Cardiac fibroblast (primary cell): ENCODE results near the gene ELP5.

ENCODE experiments used
- DNase-seq, 2 donors: peaks; one replicate each; pipeline versions ENCODE4 v3.0.0 to v3.0.0-alpha.2; 2010; ENCODE audit warnings: low read depth in 2 of 2
- H3K4me3 ChIP-seq, 2 donors: replicated peaks in 1 of 2; 1 replicate in 1 of 2; 2 replicates in 1 of 2; pipeline ENCODE4 v1.5.1; 2011; ENCODE audit warnings: low read depth in 2 of 2, low read length in 2 of 2, mild to moderate bottlenecking in 2 of 2, moderate library complexity in 1 of 2
- TF ChIP-seq, protein P1 (sequence below): IDR thresholded peaks from one replicate; pipeline ENCODE4 v1.5.1; 2011; ENCODE audit warnings: low read depth, mild to moderate bottlenecking, low read length, inconsistent platforms

Gene ELP5

DNA sequence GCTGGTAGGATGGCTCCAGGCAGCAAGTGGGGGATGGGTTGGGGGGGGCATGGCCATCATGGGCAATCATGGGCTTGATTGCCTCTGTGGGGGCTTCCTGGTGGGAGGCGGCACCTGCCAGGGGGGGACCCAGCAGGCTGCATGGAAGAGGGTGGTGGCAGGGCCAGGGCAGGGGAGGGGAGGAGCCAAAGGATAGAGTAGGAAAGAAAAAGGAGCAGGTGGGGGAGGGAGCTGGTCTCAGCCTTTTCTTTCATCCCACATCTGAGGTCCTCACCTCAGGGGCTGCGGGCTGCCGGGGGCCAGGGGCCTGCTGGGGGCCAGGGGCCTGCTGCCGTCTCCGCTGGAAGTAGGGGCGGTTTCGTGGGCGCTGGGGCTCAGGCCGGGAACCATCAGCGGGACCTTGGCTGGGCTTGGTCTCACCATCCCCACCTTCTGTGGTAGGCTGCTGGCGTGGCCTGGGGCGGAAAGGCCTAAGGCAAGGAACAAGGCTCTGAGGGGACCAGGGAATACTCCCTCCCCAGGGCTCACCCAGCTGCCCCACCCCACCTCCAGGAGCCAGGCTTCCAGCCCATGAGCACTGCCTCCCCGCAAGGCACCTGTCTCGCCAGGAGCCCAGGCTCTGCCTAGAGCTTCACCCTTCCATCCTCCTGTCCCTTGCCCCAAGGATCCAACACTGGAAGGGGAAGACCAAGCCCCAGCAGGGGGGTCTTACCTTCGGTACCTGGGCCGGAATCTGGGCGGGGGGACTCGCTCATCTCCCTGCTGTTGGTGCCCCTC is 37.4 kb downstream of the ELP5 start:
- TF ChIP-seq, protein P1, sequence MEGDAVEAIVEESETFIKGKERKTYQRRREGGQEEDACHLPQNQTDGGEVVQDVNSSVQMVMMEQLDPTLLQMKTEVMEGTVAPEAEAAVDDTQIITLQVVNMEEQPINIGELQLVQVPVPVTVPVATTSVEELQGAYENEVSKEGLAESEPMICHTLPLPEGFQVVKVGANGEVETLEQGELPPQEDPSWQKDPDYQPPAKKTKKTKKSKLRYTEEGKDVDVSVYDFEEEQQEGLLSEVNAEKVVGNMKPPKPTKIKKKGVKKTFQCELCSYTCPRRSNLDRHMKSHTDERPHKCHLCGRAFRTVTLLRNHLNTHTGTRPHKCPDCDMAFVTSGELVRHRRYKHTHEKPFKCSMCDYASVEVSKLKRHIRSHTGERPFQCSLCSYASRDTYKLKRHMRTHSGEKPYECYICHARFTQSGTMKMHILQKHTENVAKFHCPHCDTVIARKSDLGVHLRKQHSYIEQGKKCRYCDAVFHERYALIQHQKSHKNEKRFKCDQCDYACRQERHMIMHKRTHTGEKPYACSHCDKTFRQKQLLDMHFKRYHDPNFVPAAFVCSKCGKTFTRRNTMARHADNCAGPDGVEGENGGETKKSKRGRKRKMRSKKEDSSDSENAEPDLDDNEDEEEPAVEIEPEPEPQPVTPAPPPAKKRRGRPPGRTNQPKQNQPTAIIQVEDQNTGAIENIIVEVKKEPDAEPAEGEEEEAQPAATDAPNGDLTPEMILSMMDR = no peak

DNA sequence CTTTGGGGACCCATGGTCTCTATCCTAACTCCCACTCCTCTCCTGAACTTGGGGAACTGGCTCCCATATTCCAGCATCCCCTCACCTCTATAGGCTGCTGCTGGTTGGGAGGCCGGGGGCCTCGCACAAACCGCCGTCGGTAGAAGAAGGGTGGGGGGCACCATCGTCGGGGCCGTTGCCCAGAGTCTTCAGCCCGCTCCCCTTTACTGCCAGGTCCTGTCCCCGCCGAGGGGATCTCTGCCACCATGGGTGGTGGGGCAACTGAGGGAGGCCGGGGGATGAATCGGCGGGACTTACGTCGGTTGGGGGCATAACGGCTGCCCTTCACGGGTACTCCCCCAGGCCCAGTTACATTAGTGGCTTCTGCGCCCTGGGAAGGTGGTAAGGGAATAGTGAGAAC is 38.2 kb downstream of the ELP5 start:
- TF ChIP-seq, protein P1 = no peak
- H3K4me3 ChIP-seq = no peak overlapping the region
- DNase-seq = no peak

More for the DNA sequence above, 37.4 kb downstream of the ELP5 start:
- DNase-seq = no peak
- H3K4me3 ChIP-seq = no peak overlapping the region

DNA sequence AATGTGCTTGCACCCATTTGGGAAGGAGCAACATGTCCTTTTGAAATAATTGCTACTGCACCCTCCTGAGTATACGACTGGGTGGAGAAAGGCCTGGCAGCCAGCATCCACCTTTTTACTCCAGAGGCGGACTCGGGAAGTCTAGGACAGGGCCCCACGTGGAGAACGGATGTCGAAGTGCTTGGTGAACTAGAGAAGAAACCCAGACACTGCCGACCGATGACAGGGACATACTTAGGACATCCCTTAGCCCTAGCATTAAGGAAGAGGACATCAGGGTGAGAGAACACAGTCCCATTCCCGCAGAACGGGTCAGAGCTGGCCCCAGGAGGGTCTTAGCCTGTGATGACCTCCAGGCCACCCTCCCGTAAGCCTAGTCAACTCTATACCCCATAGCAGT is 38.7 kb downstream of the ELP5 start:
- TF ChIP-seq, protein P1 = no peak
- no peak overlapping the region for H3K4me3 ChIP-seq
- DNase-seq = no peak

DNA sequence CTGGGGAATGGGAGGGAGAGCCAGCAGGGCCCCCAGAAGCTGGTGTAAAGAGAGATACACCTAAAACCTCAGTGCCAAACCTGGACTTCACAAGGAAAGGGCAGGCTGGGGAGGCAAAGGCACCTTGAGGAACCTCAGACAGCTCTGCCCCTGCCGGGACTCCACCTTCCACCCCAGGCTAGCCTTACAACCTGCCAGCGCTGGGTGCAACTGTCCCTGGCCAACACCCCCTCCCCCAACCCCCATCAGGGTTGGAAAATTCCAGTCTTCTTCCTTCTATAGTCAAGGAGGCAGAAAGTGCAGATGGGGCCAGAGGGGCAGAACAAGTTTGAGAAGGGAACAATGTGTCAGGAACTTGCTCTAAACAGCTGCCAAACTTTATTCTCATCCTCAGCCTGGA is 40.2 kb downstream of the ELP5 start:
- no peak for DNase-seq
- TF ChIP-seq, protein P1 = no peak
- no peak overlapping the region for H3K4me3 ChIP-seq

DNA sequence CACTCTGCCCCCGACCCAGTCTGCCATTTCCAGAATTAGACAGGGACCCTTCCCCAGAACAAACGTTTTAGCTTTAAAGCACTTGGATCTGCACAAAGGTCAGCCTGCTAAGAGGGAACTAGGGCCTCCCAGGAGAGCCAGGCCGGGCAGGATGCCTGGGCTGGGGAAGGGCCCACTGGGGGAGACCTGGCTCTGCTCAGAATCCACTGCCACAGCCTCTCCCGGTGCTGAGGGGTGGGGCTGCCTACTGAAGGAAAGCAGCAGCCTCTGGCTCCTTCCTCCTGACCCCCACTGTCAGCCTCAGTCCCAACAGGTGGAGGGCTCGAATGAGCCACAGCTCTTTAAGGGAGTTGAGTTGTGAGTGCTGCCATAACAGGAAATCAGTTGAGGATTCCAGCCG is 40.7 kb downstream of the ELP5 start:
- no peak overlapping the region for H3K4me3 ChIP-seq
- DNase-seq = peak in 1 of 2 donors; percentile 63
- TF ChIP-seq, protein P1 = no peak

DNA sequence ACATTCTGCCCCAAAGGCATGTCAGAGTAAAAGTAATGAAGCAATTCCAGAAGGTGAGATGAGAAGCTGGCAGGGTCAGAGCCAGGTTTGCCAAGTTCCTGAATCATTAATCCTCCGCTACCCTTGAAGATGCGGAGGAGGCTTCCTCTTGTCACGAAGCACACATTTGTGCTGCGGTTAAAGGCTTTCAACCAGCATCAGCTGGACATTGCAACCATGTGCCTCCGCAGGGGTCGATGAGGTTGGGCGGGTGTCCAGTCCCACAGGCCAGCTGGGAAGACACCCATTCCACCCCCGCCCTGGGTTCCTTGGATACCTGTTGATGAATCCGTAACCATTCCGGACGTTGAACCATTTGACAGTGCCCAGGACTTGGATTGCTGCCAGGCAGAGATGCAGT is 41.1 kb downstream of the ELP5 start:
- peak; percentile 31 to 43 for DNase-seq
- TF ChIP-seq, protein P1 = no peak
- no peak overlapping the region for H3K4me3 ChIP-seq
